ENCODE results near the gene MET.

GRCh38 chr7:116752305-116753074, 80.5 kb downstream of the MET start:
- TF ChIP-seq CTCF (IDR thresholded peaks at IDR 0.05; ENCODE audit: poor library complexity, severe bottlenecking) (no peak), EZH2 (IDR thresholded peaks at IDR 0.05; ENCODE audit: borderline replicate concordance, insufficient read depth, low read length, poor library complexity, severe bottlenecking) (no peak), POLR2AphosphoS5 (IDR thresholded peaks at IDR 0.05) (no peak), EP300 (conservative IDR thresholded peaks at IDR 0.05; ENCODE audit: poor library complexity, severe bottlenecking) (no peak), REST (IDR thresholded peaks at IDR 0.05; ENCODE audit: borderline replicate concordance) (no peak), SMC3 (conservative IDR thresholded peaks at IDR 0.05; ENCODE audit: poor library complexity) (no peak), TAF1 (IDR thresholded peaks at IDR 0.05; ENCODE audit: low read depth) (no peak), MXI1 (conservative IDR thresholded peaks at IDR 0.05; ENCODE audit: poor library complexity, severe bottlenecking) (no peak), RAD21 (conservative IDR thresholded peaks at IDR 0.05) (no peak)
